HL-60 (cell line): Measurements from ENCODE around the gene ESX1.

Source experiments
- DNase-seq, 2 experiments: peaks; one replicate each; pipeline ENCODE4 v3.0.0-alpha.2; 2010 to 2020; ENCODE audit warnings: low read depth in 1 of 2, low spot score in 1 of 2
- H3K27ac ChIP-seq: fragments of 250-450 bp; sonication (Bioruptor Pico); replicated peaks from 2 replicates; pipeline ENCODE4 v1.5.1; 2020; ENCODE audit warnings: mild to moderate bottlenecking, moderate library complexity
- H3K27me3 ChIP-seq: fragments of 250-450 bp; sonication (Bioruptor Pico); 2 replicates; pipeline ENCODE4 v1.5.1; 2021; ENCODE audit warnings: mild to moderate bottlenecking, moderate library complexity; ENCODE audit not compliant: insufficient read depth, poor library complexity, severe bottlenecking
- H3K4me3 ChIP-seq: replicated peaks from 2 replicates; pipeline ENCODE4 v1.5.1; 2011; ENCODE audit warnings: mild to moderate bottlenecking, control low read depth, low read length; ENCODE audit not compliant: insufficient read depth
- GABPA ChIP-seq: IDR thresholded peaks from 2 replicates; pipeline ENCODE4 v1.6.1; 2012; ENCODE audit warnings: low read depth
- POLR2AphosphoS5 ChIP-seq: IDR thresholded peaks from 2 replicates; pipeline ENCODE4 v1.6.1; 2012; ENCODE audit warnings: low read depth
- SPI1 ChIP-seq: IDR thresholded peaks from 2 replicates; pipeline ENCODE4 v1.6.1; 2012; ENCODE audit warnings: low read depth, mild to moderate bottlenecking, borderline replicate concordance
- TF ChIP-seq, protein P1 (sequence below): IDR thresholded peaks from 2 replicates; pipeline ENCODE4 v1.6.1; 2012; ENCODE audit warnings: low read depth; ENCODE audit not compliant: insufficient replicate concordance
- TF ChIP-seq, protein P2 (sequence below): IDR thresholded peaks from one replicate; pipeline ENCODE4 v1.5.1; 2011; ENCODE audit warnings: low read length, control low read depth, inconsistent platforms; ENCODE audit not compliant: insufficient read depth

Gene ESX1

DNA sequence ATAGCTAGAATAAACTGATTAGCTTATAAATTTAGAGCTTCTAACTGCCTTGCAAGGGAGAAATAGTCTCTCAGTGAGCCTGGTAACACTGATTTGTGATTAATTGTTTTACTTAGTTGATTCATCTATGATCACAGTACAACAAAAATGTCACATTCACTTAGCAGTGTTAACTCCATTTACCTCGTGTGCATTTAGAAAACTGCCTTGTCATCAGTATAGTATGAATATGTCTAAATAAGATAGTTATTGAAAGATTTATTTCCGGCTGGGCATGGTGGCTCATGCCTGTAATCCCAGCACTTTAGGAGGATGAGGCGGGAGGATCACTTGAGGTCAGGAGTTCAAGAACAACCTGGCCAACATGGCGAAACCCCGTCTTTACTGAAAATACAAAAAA, 49.2 kb downstream of the ESX1 start:
- no peak for DNase-seq
- TF ChIP-seq SPI1 (no peak), GABPA (no peak), POLR2AphosphoS5 (no peak)
- TF ChIP-seq, protein P1, sequence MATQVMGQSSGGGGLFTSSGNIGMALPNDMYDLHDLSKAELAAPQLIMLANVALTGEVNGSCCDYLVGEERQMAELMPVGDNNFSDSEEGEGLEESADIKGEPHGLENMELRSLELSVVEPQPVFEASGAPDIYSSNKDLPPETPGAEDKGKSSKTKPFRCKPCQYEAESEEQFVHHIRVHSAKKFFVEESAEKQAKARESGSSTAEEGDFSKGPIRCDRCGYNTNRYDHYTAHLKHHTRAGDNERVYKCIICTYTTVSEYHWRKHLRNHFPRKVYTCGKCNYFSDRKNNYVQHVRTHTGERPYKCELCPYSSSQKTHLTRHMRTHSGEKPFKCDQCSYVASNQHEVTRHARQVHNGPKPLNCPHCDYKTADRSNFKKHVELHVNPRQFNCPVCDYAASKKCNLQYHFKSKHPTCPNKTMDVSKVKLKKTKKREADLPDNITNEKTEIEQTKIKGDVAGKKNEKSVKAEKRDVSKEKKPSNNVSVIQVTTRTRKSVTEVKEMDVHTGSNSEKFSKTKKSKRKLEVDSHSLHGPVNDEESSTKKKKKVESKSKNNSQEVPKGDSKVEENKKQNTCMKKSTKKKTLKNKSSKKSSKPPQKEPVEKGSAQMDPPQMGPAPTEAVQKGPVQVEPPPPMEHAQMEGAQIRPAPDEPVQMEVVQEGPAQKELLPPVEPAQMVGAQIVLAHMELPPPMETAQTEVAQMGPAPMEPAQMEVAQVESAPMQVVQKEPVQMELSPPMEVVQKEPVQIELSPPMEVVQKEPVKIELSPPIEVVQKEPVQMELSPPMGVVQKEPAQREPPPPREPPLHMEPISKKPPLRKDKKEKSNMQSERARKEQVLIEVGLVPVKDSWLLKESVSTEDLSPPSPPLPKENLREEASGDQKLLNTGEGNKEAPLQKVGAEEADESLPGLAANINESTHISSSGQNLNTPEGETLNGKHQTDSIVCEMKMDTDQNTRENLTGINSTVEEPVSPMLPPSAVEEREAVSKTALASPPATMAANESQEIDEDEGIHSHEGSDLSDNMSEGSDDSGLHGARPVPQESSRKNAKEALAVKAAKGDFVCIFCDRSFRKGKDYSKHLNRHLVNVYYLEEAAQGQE, result no peak
- TF ChIP-seq, protein P2, sequence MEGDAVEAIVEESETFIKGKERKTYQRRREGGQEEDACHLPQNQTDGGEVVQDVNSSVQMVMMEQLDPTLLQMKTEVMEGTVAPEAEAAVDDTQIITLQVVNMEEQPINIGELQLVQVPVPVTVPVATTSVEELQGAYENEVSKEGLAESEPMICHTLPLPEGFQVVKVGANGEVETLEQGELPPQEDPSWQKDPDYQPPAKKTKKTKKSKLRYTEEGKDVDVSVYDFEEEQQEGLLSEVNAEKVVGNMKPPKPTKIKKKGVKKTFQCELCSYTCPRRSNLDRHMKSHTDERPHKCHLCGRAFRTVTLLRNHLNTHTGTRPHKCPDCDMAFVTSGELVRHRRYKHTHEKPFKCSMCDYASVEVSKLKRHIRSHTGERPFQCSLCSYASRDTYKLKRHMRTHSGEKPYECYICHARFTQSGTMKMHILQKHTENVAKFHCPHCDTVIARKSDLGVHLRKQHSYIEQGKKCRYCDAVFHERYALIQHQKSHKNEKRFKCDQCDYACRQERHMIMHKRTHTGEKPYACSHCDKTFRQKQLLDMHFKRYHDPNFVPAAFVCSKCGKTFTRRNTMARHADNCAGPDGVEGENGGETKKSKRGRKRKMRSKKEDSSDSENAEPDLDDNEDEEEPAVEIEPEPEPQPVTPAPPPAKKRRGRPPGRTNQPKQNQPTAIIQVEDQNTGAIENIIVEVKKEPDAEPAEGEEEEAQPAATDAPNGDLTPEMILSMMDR, result no peak

More for the DNA sequence above, 49.2 kb downstream of the ESX1 start:
- Histone ChIP-seq H3K4me3 (no peak overlapping the region), H3K27me3 (no peaks in the 10 kb centered on the region), H3K27ac (no peak overlapping the region)
